H1 (cell line): ENCODE measurements around the gene SLFN12L. TPM values are rescaled to one million over a fixed set of nuclear protein-coding genes. Genes with fewer than 3 reads are reported as not detected.

Experiments
- CTCF ChIA-PET: fragments of 300-600 bp; sonication (Branson Sonifier 250); formaldehyde crosslinking; loops from one replicate; lab custom pipeline; 2021; ENCODE audit not compliant: partially characterized antibody; lab: Charles Lee
- POLR2A ChIA-PET: fragments of 300-600 bp; sonication (Branson Sonifier 250); formaldehyde crosslinking; loops from one replicate; lab custom pipeline; 2021; ENCODE audit warnings: inconsistent platforms; ENCODE audit not compliant: partially characterized antibody; lab: Charles Lee
- DNase-seq, 2 experiments: peaks; one replicate each; pipeline versions ENCODE4 v3.0.0 to v3.0.0-alpha.2; 2010 to 2022; ENCODE audit warnings: low spot score in 2 of 2, low read depth in 1 of 2, mixed read lengths in 1 of 2
- FAIRE-seq: peaks from 2 replicates; lab custom pipeline; 2011; peaks lifted over from hg19 to GRCh38; lab: Jason Lieb, UNC
- H2AFZ ChIP-seq: 2 replicates; pipeline ENCODE4 v1.8.1; 2012; ENCODE audit warnings: low read length, inconsistent platforms
- H2AK5ac ChIP-seq: 2 replicates; pipeline ENCODE4 v1.6.1; 2013; ENCODE audit warnings: low read depth, low read length
- H2BK120ac ChIP-seq: replicated peaks from 2 replicates; pipeline ENCODE3; 2013; ENCODE audit warnings: low read depth, low read length, inconsistent platforms
- H2BK12ac ChIP-seq: 2 replicates; pipeline ENCODE4 v1.6.1; 2013; ENCODE audit warnings: low read depth, low read length
- H2BK15ac ChIP-seq: 2 replicates; pipeline ENCODE4 v1.6.1; 2013; ENCODE audit warnings: low read length
- H2BK20ac ChIP-seq: 2 replicates; pipeline ENCODE4 v1.6.1; 2013; ENCODE audit warnings: low read length
- H2BK5ac ChIP-seq: 2 replicates; pipeline ENCODE4 v1.6.1; 2013; ENCODE audit warnings: low read depth, low read length
- H3K14ac ChIP-seq: 2 replicates; pipeline ENCODE4 v1.6.1; 2013; ENCODE audit warnings: inconsistent platforms; ENCODE audit not compliant: insufficient read length
- H3K18ac ChIP-seq: 2 replicates; pipeline ENCODE4 v1.6.1; 2013; ENCODE audit warnings: low read length; ENCODE audit errors: extremely low read depth
- H3K23ac ChIP-seq: 2 replicates; pipeline ENCODE4 v1.6.1; 2013; ENCODE audit warnings: inconsistent platforms; ENCODE audit not compliant: insufficient read length
- H3K23me2 ChIP-seq: 2 replicates; pipeline ENCODE4 v1.6.1; 2013; ENCODE audit warnings: low read depth, low read length
- H3K27ac ChIP-seq: 2 replicates; pipeline ENCODE4 v1.6.1; 2011; ENCODE audit warnings: low read depth, low read length, inconsistent platforms
- H3K27me3 ChIP-seq, 4 experiments: replicated peaks in 1 of 4; 1 replicate in 1 of 4; 2 replicates in 3 of 4; pipeline versions ENCODE4 v1.6.1 to v1.8.1; 2011 to 2013; ENCODE audit warnings: low read length in 3 of 4, mild to moderate bottlenecking in 3 of 4, inconsistent platforms in 2 of 4, mixed read lengths in 2 of 4, moderate library complexity in 1 of 4; ENCODE audit not compliant: control insufficient read depth in 3 of 4, insufficient read depth in 3 of 4; ENCODE audit errors: extremely low read depth in 1 of 4
- H3K36me3 ChIP-seq, 4 experiments: 2 replicates each; pipeline versions ENCODE4 v1.6.1 to v1.8.1; 2011 to 2013; ENCODE audit warnings: mild to moderate bottlenecking in 4 of 4, low read length in 3 of 4, moderate library complexity in 2 of 4, control low read depth in 1 of 4, inconsistent platforms in 1 of 4; ENCODE audit not compliant: insufficient read depth in 4 of 4, control insufficient read depth in 2 of 4
- H3K4ac ChIP-seq: replicated peaks from 2 replicates; pipeline ENCODE3; 2013; ENCODE audit warnings: low read length, low read depth, mixed read lengths, inconsistent platforms; ENCODE audit not compliant: insufficient read length
- H3K4me1 ChIP-seq, 4 experiments: replicated peaks in 1 of 4; 1 replicate in 1 of 4; 2 replicates in 3 of 4; pipeline versions ENCODE4 v1.6.1 to v1.8.1; 2011 to 2013; ENCODE audit warnings: low read length in 3 of 4, inconsistent platforms in 2 of 4, mixed read lengths in 1 of 4; ENCODE audit not compliant: insufficient read depth in 4 of 4, control insufficient read depth in 3 of 4
- H3K4me2 ChIP-seq, 2 experiments: 2 replicates each; pipeline versions ENCODE4 v1.6.1 to v1.8.1; 2011 to 2013; ENCODE audit warnings: low read depth in 2 of 2, low read length in 2 of 2, control low read depth in 1 of 2, inconsistent platforms in 1 of 2, mild to moderate bottlenecking in 1 of 2; ENCODE audit not compliant: insufficient read depth in 1 of 2
- H3K4me3 ChIP-seq, 4 experiments: fragments of 200-600, 300-600 bp in 1 of 4; sonication (generic), shearing (Covaris generic), sonication (Bioruptor Twin) in 1 of 4; 2 replicates each; pipeline versions ENCODE4 v1.5.1 to v1.8.1; 2011 to 2016; ENCODE audit warnings: low read length in 4 of 4, low read depth in 3 of 4, control low read depth in 2 of 4, inconsistent platforms in 2 of 4, mild to moderate bottlenecking in 2 of 4, mixed read lengths in 1 of 4, moderate library complexity in 1 of 4; ENCODE audit not compliant: insufficient read depth in 2 of 4; ENCODE audit errors: extremely low read depth in 1 of 4
- H3K56ac ChIP-seq: replicated peaks from 2 replicates; pipeline ENCODE3; 2013; ENCODE audit warnings: low read depth, mild to moderate bottlenecking, mixed read lengths, low read length, inconsistent platforms; ENCODE audit not compliant: insufficient read length
- H3K79me1 ChIP-seq: 2 replicates; pipeline ENCODE4 v1.6.1; 2013; ENCODE audit warnings: low read depth, low read length, control low read depth
- H3K79me2 ChIP-seq, 2 experiments: 2 replicates each; pipeline versions ENCODE4 v1.6.1 to v1.8.1; 2012 to 2013; ENCODE audit warnings: low read length in 2 of 2, mild to moderate bottlenecking in 2 of 2, inconsistent platforms in 1 of 2; ENCODE audit not compliant: insufficient read depth in 2 of 2, control insufficient read depth in 1 of 2
- H3K9ac ChIP-seq, 4 experiments: replicated peaks in 1 of 4; 1 replicate in 1 of 4; 2 replicates in 3 of 4; pipeline versions ENCODE4 v1.6.1 to v1.8.1; 2011 to 2013; ENCODE audit warnings: low read depth in 3 of 4, low read length in 3 of 4, control low read depth in 2 of 4, mild to moderate bottlenecking in 2 of 4, moderate library complexity in 2 of 4, inconsistent platforms in 1 of 4; ENCODE audit errors: extremely low read depth in 1 of 4
- H3K9me3 ChIP-seq, 2 experiments: 2 replicates each; pipeline versions ENCODE4 v1.6.1 to v1.8.1; 2012 to 2013; ENCODE audit warnings: mild to moderate bottlenecking in 2 of 2, moderate library complexity in 2 of 2, control low read depth in 1 of 2, inconsistent platforms in 1 of 2, low read depth in 1 of 2, low read length in 1 of 2, mixed read lengths in 1 of 2; ENCODE audit not compliant: insufficient read depth in 2 of 2
- H4K20me1 ChIP-seq, 2 experiments: replicated peaks in 1 of 2; 2 replicates each; pipeline versions ENCODE3 to v1.8.1; 2011 to 2013; ENCODE audit warnings: inconsistent platforms in 2 of 2, low read length in 2 of 2, mild to moderate bottlenecking in 1 of 2; ENCODE audit not compliant: insufficient read depth in 2 of 2, control insufficient read depth in 1 of 2
- H4K5ac ChIP-seq: 2 replicates; pipeline ENCODE4 v1.6.1; 2013; ENCODE audit warnings: low read length, low read depth, mixed read lengths, inconsistent platforms; ENCODE audit not compliant: insufficient read length
- H4K8ac ChIP-seq: 2 replicates; pipeline ENCODE4 v1.8.0; 2013; ENCODE audit warnings: mild to moderate bottlenecking, moderate library complexity, low read length, inconsistent platforms; ENCODE audit not compliant: insufficient read depth; ENCODE audit errors: extremely low read depth
- H4K91ac ChIP-seq: replicated peaks from 2 replicates; pipeline ENCODE3; 2013; ENCODE audit warnings: low read length, mixed read lengths, inconsistent platforms; ENCODE audit not compliant: insufficient read length
- CREB1 ChIP-seq: IDR thresholded peaks from 2 replicates; pipeline ENCODE4 v1.6.1; 2012; ENCODE audit warnings: inconsistent platforms
- CTBP2 ChIP-seq: IDR thresholded peaks from 2 replicates; pipeline ENCODE4 v1.7.0; 2011; ENCODE audit warnings: borderline replicate concordance, mild to moderate bottlenecking, moderate library complexity, mixed read lengths, low read length; ENCODE audit not compliant: insufficient read depth, insufficient read length
- CTCF ChIP-seq, 3 experiments: IDR thresholded peaks; 1 replicate in 2 of 3; 2 replicates in 1 of 3; pipeline versions ENCODE4 v1.5.1 to v1.6.1; 2011; ENCODE audit warnings: low read length in 3 of 3, mild to moderate bottlenecking in 3 of 3, inconsistent platforms in 2 of 3, low read depth in 1 of 3, moderate library complexity in 1 of 3; ENCODE audit not compliant: insufficient read depth in 1 of 3; ENCODE audit errors: control extremely low read depth in 1 of 3
- E2F6 ChIP-seq: IDR thresholded peaks from 2 replicates; pipeline ENCODE4 v1.6.1; 2012; ENCODE audit warnings: inconsistent platforms
- EZH2 ChIP-seq: fragments of 200-600 bp; sonication (generic); IDR thresholded peaks from 2 replicates; pipeline ENCODE4 v1.7.1; 2012; ENCODE audit warnings: low read depth, mild to moderate bottlenecking, moderate library complexity, low read length, inconsistent platforms; ENCODE audit not compliant: severe bottlenecking
- GTF2F1 ChIP-seq: IDR thresholded peaks from 2 replicates; pipeline ENCODE4 v1.6.1; 2012; ENCODE audit warnings: low read depth, low read length, improper control_type of control experiment, borderline replicate concordance
- POLR2AphosphoS5 ChIP-seq: IDR thresholded peaks from 2 replicates; pipeline ENCODE4 v1.6.1; 2011; ENCODE audit warnings: low read depth, low read length
- SUZ12 ChIP-seq: fragments of 200-600 bp; sonication (generic); IDR thresholded peaks from 2 replicates; pipeline ENCODE4 v1.6.1; 2012; ENCODE audit warnings: mild to moderate bottlenecking, inconsistent platforms, low read length, moderate library complexity, mixed read lengths
- TCF12 ChIP-seq: IDR thresholded peaks from 2 replicates; pipeline ENCODE4 v1.6.1; 2011; ENCODE audit warnings: low read depth, mild to moderate bottlenecking, low read length
- WGBS, 2 experiments: shearing (Covaris generic) in 1 of 2; methylation state at CpG; one replicate each; pipeline versions ENCODE4 v1.1.6 to v1.1.7; 2013 to 2015; ENCODE audit warnings: low lambda C conversion rate in 2 of 2, mixed read lengths in 2 of 2, inconsistent platforms in 1 of 2, low coverage in 1 of 2, missing lambda C conversion rate in 1 of 2; ENCODE audit not compliant: insufficient replicate concordance in 2 of 2, insufficient coverage in 1 of 2, insufficient read length in 1 of 2; ENCODE audit errors: extremely low coverage in 1 of 2, missing lambda C conversion rate in 1 of 2; 5-methylcytosine and 5-hydroxymethylcytosine counted together
- polyA plus RNA-seq, 7 experiments: library from polyadenylated mRNA; depleted of rRNA in 3 of 7; stranded (reverse) in 5 of 7; unstranded in 2 of 7; fragments of >200 nt in 5 of 7; fragments of 200-250 nt in 2 of 7; gene quantifications; 1 replicate in 5 of 7; 2 replicates in 1 of 7; 4 replicates in 1 of 7; pipeline versions ENCODE4 v1.2.1 to v1.2.3, GENCODE V29; 2011 to 2013; ENCODE audit warnings: missing spikeins in 2 of 7, mixed read lengths in 2 of 7
- total RNA-seq: library from RNA; stranded (reverse); fragmentation: NEBNext Ultra II Directional; extraction: Animal tissue kit (Norgen Biotek cat#: 25700); gene quantifications from 2 replicates; pipeline ENCODE4 v1.2.1, GENCODE V29; 2021

Gene SLFN12L
- total and polyA plus RNA-seq, 2 of the 8 experiments (the other 6 are each of a cell fraction or from before 2014, with no cell fraction given) = not detected

GRCh38 chr17:35467824-35468223 lies 69.7 kb downstream of the SLFN12L start:
- POLR2A ChIA-PET = interaction anchor here (1.4 kb wide), 1 partner anchor 20 kb away, joined by 4 read pairs; no protein-coding TSS in a partner anchor
- 81% methylated on average over 4 of the region's 4 CpGs; no CpG with 5 or more reads in 1 of the 2 experiments for WGBS, 2 experiments
- no peak for TF ChIP-seq GTF2F1
- no peak for TF ChIP-seq SUZ12
- TF ChIP-seq CREB1 = no peak
- no peak for TF ChIP-seq POLR2AphosphoS5
- TF ChIP-seq CTCF (IDR thresholded peaks at IDR 0.05; ENCODE audit: control extremely low read depth in 1 of 3, insufficient read depth in 1 of 3, low read depth in 1 of 3, low read length in 3 of 3) = no peak
- TF ChIP-seq EZH2 = no peak
- TF ChIP-seq CTBP2 = no peak
- TF ChIP-seq E2F6 = no peak
- no peak for TF ChIP-seq TCF12

More at GRCh38 chr17:35467824-35468223, 69.7 kb downstream of the SLFN12L start:
- Histone ChIP-seq H3K56ac (no peak overlapping the region), H2BK5ac (no peak overlapping the region), H3K79me2 (no peaks in the 10 kb centered on the region), H3K36me3 (no peaks in the 10 kb centered on the region), H4K8ac (no peak overlapping the region), H3K79me1 (no peaks in the 10 kb centered on the region), H3K18ac (no peak overlapping the region), H2BK120ac (no peak overlapping the region), H4K20me1 (no peaks in the 10 kb centered on the region), H3K4me1 (no peaks in the 10 kb centered on the region), H3K14ac (no peak overlapping the region), H3K4ac (no peak overlapping the region), H4K5ac (no peak overlapping the region), H3K4me2 (no peak overlapping the region), H2BK20ac (no peak overlapping the region), H2BK15ac (no peak overlapping the region), H2AFZ (no peak overlapping the region), H3K23me2 (no peaks in the 10 kb centered on the region), H2AK5ac (no peak overlapping the region), H3K27ac (no peak overlapping the region), H3K27me3 (peaks cover 0 to 8% (median 5%) of the 10 kb centered on the region in 4 experiments; a peak in 4 of 7 replicates), H3K9ac (no peak overlapping the region), H3K23ac (no peak overlapping the region), H4K91ac (no peak overlapping the region), H3K9me3 (no peaks in the 10 kb centered on the region), H2BK12ac (no peak overlapping the region), H3K4me3 (no peak overlapping the region)
- CTCF ChIA-PET = interaction anchor here (1.5 to 2.1 kb wide), 2 partner anchors 20 to 21 kb away, joined by 3 to 6 read pairs; no protein-coding TSS in a partner anchor
- FAIRE-seq (no peak), DNase-seq (no peak)
